H1 (cell line): ENCODE measurements around the gene AP2B1. TPM values are rescaled to one million over a fixed set of nuclear protein-coding genes. Genes with fewer than 3 reads are reported as not detected.

Experiments used
- CBX5 ChIP-seq: fragments of 300-800, 300-1000 bp; sonication (generic); IDR thresholded peaks from 2 replicates; pipeline ENCODE4 v1.7.1; 2016; ENCODE audit warnings: antibody characterized with exemption, low read length, low read depth
- polyA plus RNA-seq, 7 experiments: library from polyadenylated mRNA; depleted of rRNA in 3 of 7; stranded (reverse) in 5 of 7; unstranded in 2 of 7; fragments of >200 nt in 5 of 7; fragments of 200-250 nt in 2 of 7; gene quantifications; 1 replicate in 5 of 7; 2 replicates in 1 of 7; 4 replicates in 1 of 7; pipeline versions ENCODE4 v1.2.1 to v1.2.3, GENCODE V29; 2011 to 2013; ENCODE audit warnings: missing spikeins in 2 of 7, mixed read lengths in 2 of 7
- total RNA-seq: library from RNA; stranded (reverse); fragmentation: NEBNext Ultra II Directional; extraction: Animal tissue kit (Norgen Biotek cat#: 25700); gene quantifications from 2 replicates; pipeline ENCODE4 v1.2.1, GENCODE V29; 2021

Gene AP2B1
- total and polyA plus RNA-seq, 2 of the 8 experiments (the other 6 are each of a cell fraction or from before 2014, with no cell fraction given) = 95.5 to 199 TPM

DNA sequence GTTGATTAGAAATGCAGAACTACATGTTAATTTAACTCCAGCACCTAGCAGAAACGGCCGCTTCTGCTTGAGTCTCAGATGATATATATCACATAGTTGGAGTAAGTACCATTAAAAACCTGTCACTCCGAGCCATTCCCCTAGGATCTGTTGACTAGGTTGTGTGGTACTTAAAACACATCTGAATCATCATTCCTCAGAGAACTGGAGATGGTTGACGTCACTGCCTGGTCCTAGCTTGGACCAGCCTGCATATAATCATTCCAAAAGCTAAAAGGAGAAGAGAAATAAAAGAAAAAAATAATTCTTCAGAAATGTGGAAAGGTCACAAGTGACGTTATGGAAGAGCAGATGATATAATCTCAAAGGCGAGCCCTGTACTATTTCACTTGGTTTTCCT is 113.0 kb downstream of the AP2B1 start (continued):
- no peak for TF ChIP-seq CBX5
